ENCODE results near the gene RPA4. TPM values are rescaled to one million over a fixed set of nuclear protein-coding genes. Genes with fewer than 3 reads are reported as not detected.

RPA4 gene
- total and polyA plus RNA-seq, 5 donors = 0.09 to 0.45 (median 0.29) TPM

Other genes starting within 250 kb of the RPA4 start
- gene DIAPH2, start 199.1 kb upstream of the RPA4 start, total RNA-seq = 10 to 100 TPM; 10.4 to 12.3 (median 11.6) TPM
- gene DIAPH2, start 199.1 kb upstream of the RPA4 start, polyA plus RNA-seq = 3.6 TPM